ENCODE measurements around the gene MYH14.

GRCh38 chr19:50268501-50268900 is 65.1 kb downstream of the MYH14 start:
- TF ChIP-seq CTCF (conservative IDR thresholded peaks at IDR 0.05; ENCODE audit: low read length) (no peak), EZH2phosphoT487 (IDR thresholded peaks at IDR 0.05; ENCODE audit: borderline replicate concordance, low read depth, low read length) (no peak)
